Jurkat, Clone E6-1 (cell line): ENCODE results near the gene ARFRP1.

ENCODE experiments used
- DNase-seq: peaks from one replicate; pipeline ENCODE4 v3.0.0-alpha.2; 2011; ENCODE audit warnings: low read depth, low spot score
- H3K4me3 ChIP-seq: 2 replicates; pipeline ENCODE4 v1.5.1; 2011; ENCODE audit warnings: mild to moderate bottlenecking, low read length, control low read depth, moderate library complexity

Gene ARFRP1

GRCh38 chr20:63648895-63649589, 58.7 kb downstream of the ARFRP1 start:
- DNase-seq = no peak
- H3K4me3 ChIP-seq = no peak overlapping the region
